Measurements from ENCODE around the gene TNFRSF14. TPM values are rescaled to one million over a fixed set of nuclear protein-coding genes. Genes with fewer than 3 reads are reported as not detected.

The TNFRSF14 gene
- total RNA-seq, 2 donors from 2014 or later: 111 to 145 TPM

- Histone ChIP-seq H3K9me3 (no peaks in the 10 kb centered on the region), H3K36me3 (no peaks in the 10 kb centered on the region), H3K4me1 (peaks cover 9% of the 10 kb centered on the region), H3K9ac (ENCODE audit: low read depth in 2 of 2, low read length in 2 of 2) (peak within 1 kb of the TSS; percentile 56 to 68), H3K4me3 (peak within 1 kb of the TSS; percentile 28), H3K27ac (no peak within 1 kb of the TSS), H3K27me3 (peaks cover 19% of the 10 kb centered on the region)
- intact Hi-C loops (cut with DNase I): no loop called here
- no peak for TF ChIP-seq CTCF (IDR thresholded peaks at IDR 0.05)
- DNase-seq: peak; percentile 66
These were observed 26.2 kb upstream of the TNFRSF14 start, which contains the start of gene HES5 for GRCh38 chr1:2529784-2530512. Gene HES5, minus strand, starts transcription at chr1:2530263. Its CDS starts 99 bp downstream, at chr1:2530164.

GRCh38 chr1:2530513-2531361 is 25.4 kb upstream of the TNFRSF14 start:
- Histone ChIP-seq H3K9ac (ENCODE audit: low read depth in 2 of 2, low read length in 2 of 2) (peak overlapping the region; percentile 1 to 56), H3K36me3 (no peaks in the 10 kb centered on the region), H3K9me3 (no peaks in the 10 kb centered on the region), H3K4me3 (peak overlapping the region; percentile 28), H3K4me1 (peaks cover 14% of the 10 kb centered on the region), H3K27ac (no peak overlapping the region), H3K27me3 (peaks cover 23% of the 10 kb centered on the region)
- intact Hi-C loops (cut with DNase I): no loop called here
- peak; percentile 65 for DNase-seq
- no peak for TF ChIP-seq CTCF (IDR thresholded peaks at IDR 0.05)

GRCh38 chr1:2532485-2533160 is 23.5 kb upstream of the TNFRSF14 start:
- DNase-seq: no peak
- Histone ChIP-seq H3K9me3 (no peaks in the 10 kb centered on the region), H3K4me1 (peaks cover 14% of the 10 kb centered on the region), H3K9ac (ENCODE audit: low read depth in 2 of 2, low read length in 2 of 2) (no peak overlapping the region), H3K36me3 (no peaks in the 10 kb centered on the region), H3K27ac (no peak overlapping the region), H3K4me3 (no peak overlapping the region), H3K27me3 (peaks cover 24% of the 10 kb centered on the region)
- TF ChIP-seq CTCF (IDR thresholded peaks at IDR 0.05): no peak
- intact Hi-C loops (cut with DNase I): no loop called here

- H3K36me3 ChIP-seq: no peaks in the 10 kb centered on the region
- peaks cover 24% of the 10 kb centered on the region for H3K27me3 ChIP-seq
- H3K9me3 ChIP-seq: no peaks in the 10 kb centered on the region
- intact Hi-C loops (cut with DNase I): no loop called here
- H3K4me3 ChIP-seq: no peak overlapping the region
- TF ChIP-seq CTCF (IDR thresholded peaks at IDR 0.05): no peak
- H3K27ac ChIP-seq: no peak overlapping the region
- no peak overlapping the region for H3K9ac ChIP-seq (ENCODE audit: low read depth in 2 of 2, low read length in 2 of 2)
- peaks cover 14% of the 10 kb centered on the region for H3K4me1 ChIP-seq
- DNase-seq: no peak
These were observed 22.8 kb upstream of the TNFRSF14 start for GRCh38 chr1:2533365-2533764.

- Histone ChIP-seq H3K27me3 (peaks cover 24% of the 10 kb centered on the region), H3K9me3 (no peaks in the 10 kb centered on the region), H3K27ac (no peak overlapping the region), H3K4me3 (no peak overlapping the region), H3K4me1 (peaks cover 9% of the 10 kb centered on the region), H3K36me3 (no peaks in the 10 kb centered on the region), H3K9ac (ENCODE audit: low read depth in 2 of 2, low read length in 2 of 2) (no peak overlapping the region)
- TF ChIP-seq CTCF (IDR thresholded peaks at IDR 0.05): no peak
- no peak for DNase-seq
- intact Hi-C loops (cut with DNase I): no loop called here
These were observed 21.9 kb upstream of the TNFRSF14 start for GRCh38 chr1:2534315-2534686.

Data from colonic mucosa (tissue), 4 donors.